ENCODE measurements around the gene FXYD6.

DNA sequence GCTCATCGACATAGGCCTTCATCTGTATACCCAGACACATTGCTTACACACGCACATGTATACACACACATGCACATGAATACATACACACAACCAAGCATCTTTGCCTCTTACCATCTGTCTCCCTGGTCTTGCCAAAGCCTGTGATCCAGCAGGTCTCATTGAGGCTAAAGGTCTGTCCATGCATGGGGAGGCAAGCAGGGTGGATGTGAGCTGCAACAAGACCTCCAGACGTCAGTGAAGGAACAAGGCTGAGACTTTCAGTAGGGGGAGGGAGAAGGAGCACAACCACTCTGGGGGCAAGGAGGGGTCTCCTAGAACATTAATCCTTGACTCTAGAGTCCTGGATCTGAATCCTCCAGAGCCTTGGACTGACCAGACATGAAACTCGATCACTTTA, 29.1 kb upstream of the FXYD6 start:
- TF ChIP-seq YY1 (IDR thresholded peaks at IDR 0.05; ENCODE audit: insufficient read depth, insufficient read length), result no peak
- TF ChIP-seq ZNF274 (IDR thresholded peaks at IDR 0.05; ENCODE audit: low read depth, low read length), result no peak
